Left kidney (tissue), 2 donors: ENCODE data around the gene HTR2B. TPM values are rescaled to one million over a fixed set of nuclear protein-coding genes. Genes with fewer than 3 reads are reported as not detected.
"Not testable (repeated sequence)": the region's sequence is repeated elsewhere in the genome, so short reads cannot be mapped to it uniquely, and the experiment has no call there.

Experiments
- DNase-seq: peaks from one replicate; pipeline ENCODE4 v3.0.0-alpha.2; 2013
- polyA plus RNA-seq: library from polyadenylated mRNA; unstranded; fragments of 120-200 nt; gene quantifications from one replicate; pipeline ENCODE4 v1.2.1, GENCODE V29; 2013; ENCODE audit not compliant: insufficient read length

The HTR2B gene
- polyA plus RNA-seq, 1 donor: 16.3 TPM

DNA sequence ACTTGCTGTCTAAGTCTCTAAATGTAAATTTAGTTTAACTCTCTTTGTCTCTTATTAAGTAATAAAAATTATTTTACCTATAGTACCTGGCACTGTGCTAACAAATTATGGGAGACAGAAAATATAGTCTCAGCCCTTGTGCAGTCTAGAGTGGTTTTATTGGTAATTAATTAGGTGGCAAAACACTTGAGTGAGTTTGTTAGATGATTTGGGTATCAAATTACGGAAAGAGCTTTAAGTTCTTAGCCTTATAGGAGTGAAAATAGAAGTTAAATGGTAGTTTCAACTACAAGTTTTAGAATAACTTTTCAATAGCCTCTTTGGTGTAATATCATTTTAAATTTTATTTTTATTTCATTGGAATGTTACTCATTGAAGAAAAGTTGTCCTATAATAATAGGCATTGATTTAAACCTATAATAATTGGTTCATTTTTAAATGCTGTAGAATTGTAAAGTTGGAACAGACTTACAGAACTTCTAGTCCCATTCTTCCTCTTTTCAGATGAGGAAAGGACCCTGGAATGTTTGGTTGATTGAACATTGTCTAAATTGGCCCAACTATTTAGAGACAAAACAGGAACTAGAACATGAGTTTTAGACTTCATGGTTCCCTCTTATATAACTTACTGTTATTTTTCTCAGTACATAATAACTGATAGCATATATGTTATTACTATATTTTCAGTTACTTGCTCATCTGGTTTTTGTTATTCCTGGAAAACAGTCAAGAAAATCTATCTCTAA lies 10.2 kb upstream of the HTR2B start:
- DNase-seq: no peak

DNA sequence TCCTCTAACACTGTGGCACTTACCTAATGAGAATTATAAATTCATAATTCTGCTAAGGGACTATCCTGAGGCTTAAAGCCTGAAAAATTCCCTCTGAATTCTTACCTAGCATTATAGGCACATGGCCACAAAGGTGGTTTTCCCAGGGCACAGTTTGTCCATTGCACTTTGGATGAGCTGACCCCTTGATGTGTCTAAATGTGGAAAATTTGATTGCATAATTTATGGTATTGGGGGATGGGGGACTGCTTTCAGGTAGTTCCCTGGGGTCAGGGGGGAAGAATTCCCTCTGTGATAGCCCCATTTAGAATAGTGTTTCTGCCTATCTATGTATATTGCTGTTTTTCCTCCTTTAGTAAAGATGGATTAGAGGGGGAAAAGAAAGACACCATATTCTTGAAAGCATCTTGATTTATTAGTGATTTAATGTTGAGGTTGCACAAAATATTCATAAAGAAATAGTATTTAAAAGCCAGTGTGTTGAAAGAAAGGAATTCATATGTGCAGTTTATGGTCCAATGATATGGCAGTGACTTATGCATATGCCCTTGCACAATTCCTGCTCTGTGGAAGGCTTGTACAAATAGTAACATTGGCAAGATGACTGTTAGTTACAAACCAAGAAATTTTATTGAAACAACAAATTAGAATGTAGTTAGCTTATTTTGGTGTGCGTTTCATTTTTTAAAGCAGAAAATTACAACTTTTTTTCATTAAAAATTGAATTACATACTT lies 8.7 kb upstream of the HTR2B start:
- no peak for DNase-seq

DNA sequence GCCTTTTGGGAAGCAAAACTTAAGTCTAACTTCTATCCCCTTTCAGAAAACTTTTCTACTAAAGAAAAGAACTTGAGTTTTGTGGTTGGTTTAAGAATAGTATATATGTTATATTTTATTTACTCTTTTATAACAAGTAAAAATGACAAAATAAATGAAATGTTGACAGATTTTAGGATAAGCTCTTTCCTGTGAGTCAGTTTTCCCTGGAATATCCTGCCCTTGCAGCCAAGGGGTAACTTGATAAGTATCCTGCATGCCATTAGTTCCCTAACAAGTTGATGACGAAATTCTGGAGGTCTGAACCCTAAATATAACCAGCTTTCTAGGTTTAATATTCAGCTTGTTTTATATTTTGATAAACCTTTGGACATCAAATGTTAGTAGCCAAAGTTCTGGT lies 7.3 kb upstream of the HTR2B start:
- DNase-seq: no peak

DNA sequence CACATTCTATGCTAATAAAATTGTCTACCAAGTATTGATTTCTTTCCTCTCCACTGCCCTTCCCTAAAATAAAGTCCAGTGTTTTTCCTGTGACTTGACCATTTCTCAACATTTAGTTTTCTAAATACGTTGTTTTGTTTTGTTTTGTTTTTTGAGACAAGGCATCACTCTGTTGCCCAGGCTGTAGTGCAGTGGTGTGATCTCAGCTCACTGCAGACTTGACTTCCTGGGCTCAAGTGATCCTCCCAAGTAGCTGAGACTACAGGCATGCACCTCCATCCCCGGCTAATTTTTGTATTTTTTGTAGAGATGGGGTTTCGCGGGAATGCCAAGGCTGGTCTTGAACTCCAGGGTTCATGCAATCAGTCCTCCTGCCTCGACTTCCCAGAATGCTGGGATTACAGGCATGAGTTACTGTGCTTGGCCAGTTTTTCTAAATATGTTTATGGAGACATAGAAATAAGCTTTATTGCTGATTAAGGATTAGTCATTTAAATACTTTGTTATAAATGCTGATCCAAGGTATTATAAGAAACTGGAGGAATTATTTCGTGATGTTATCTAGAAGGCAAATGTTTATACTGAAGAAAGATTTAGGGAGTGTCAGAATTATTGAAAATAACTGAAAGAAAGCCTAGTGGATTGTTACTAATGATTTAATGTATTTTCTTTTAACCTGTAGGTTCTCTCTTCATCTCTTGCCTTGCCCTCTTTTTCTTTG lies 5.7 kb upstream of the HTR2B start:
- no peak for DNase-seq

DNA sequence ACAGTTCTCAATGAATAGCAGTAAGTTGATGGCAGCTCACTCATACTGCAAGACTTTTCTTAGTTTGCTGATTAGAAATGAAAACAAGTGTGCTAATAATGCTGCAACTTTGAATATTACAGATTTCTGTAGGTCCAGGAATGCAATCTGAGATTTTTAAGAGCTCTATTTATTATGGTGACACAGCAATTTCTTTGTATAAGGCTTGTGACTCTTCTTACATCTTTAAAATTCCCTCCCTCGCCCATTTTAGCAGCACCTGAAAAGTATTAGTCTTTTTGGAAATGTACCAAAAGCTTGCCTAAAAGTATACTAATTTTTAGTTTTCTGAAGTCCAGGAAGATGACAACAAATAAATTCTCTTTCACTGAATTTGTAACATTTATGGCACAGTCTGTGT lies 4.4 kb upstream of the HTR2B start:
- DNase-seq: no peak

DNA sequence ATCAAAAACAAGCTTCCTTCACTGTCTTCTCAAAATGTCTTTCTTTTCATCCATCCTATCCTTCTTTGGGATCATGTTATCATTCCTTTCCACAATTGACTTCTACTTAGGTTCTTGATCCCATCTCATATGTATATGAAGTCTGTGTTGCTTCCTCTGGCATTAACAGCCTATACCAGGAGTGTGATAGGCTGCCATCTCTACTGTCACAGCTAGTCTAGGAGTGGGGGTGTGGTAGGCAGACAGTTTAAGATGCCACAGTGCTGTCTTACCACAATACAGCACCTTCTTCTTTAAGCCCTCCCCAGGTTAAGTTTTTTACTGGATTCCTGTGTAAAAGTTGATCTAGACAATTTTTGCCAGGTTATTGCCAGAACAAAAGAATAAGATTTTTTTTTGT lies 3.7 kb upstream of the HTR2B start:
- DNase-seq: no peak

GRCh38 chr2:231127936-231128335 lies 3.1 kb upstream of the HTR2B start:
- no peak for DNase-seq

- no peak for DNase-seq
Measured at GRCh38 chr2:231127480-231127879, 2.6 kb upstream of the HTR2B start.

- DNase-seq: no peak
Measured at GRCh38 chr2:231126123-231126522, 1.3 kb upstream of the HTR2B start.

DNA sequence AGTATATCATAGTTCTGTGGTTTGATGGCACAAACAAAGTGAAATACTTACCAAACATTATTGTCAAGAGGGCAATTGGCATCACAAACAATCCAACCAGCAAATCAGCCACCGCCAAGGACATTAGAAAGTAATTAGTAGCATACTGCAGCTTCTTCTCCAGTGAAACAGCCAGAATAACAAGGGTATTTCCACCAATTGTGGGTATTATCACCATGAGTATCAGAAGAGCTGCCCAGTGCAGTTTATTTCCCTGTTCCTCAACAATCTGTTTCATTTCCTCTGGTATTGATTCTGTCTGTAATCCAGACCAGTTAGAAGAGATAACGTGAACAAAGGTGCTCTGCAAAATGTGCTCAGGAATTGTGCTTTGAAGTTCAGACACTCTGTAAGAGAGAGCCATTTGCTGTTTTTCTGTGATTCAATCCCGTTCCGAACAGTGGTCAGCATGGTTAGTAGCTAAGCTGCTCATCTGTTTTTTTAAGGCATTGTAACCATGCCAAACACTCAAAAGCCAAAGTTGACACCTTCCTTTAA lies 1.4 kb downstream of the HTR2B start:
- no peak for DNase-seq

GRCh38 chr2:231118614-231118942 lies 6.3 kb downstream of the HTR2B start:
- DNase-seq: no peak

GRCh38 chr2:231117922-231118613 lies 6.8 kb downstream of the HTR2B start:
- no peak for DNase-seq

GRCh38 chr2:231117148-231117547 lies 7.7 kb downstream of the HTR2B start:
- DNase-seq: no peak

GRCh38 chr2:231115651-231116050 lies 9.2 kb downstream of the HTR2B start:
- DNase-seq: no peak

DNA sequence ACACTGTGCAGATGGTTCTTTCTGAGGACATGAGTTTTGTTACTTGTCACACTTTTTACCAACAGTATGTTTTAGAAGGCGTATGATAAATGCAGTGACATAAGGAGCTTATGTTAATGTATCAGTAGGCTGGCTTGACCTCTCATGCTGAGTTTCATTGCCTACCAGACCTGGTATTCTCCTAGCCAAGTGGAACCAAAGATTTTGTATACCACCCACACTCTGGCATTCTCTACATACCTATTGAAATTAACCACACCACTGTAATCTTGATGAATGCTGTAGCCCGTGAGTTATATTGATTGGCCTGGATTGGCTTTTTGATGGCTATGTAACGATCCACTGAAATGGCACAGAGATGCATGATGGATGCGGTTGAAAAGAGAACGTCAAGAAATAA lies 11.4 kb downstream of the HTR2B start:
- no peak for DNase-seq

- DNase-seq: no peak
Measured at GRCh38 chr2:231111987-231112386, 12.9 kb downstream of the HTR2B start.

DNA sequence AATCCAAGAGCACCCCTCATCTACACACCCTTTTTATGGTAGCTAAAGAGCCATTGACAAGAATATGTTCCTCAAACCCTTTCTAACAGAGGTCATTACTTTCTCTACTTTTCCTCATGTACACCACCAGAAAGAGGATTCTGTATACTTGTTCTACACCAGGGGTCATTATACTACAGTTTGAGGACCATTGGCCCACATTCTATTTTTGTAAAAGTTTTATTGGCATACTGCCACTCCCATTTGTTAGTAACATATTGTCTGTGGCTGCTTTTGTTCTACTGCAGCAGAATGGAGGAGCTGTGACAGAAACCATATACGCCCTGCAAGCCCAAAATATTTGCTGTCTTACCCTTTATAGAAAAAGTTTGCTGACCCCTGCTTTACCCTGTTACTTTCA lies 14.3 kb downstream of the HTR2B start:
- DNase-seq: no peak

- DNase-seq: peak; percentile 77
Measured at GRCh38 chr2:231104115-231104713, 20.6 kb downstream of the HTR2B start.

DNA sequence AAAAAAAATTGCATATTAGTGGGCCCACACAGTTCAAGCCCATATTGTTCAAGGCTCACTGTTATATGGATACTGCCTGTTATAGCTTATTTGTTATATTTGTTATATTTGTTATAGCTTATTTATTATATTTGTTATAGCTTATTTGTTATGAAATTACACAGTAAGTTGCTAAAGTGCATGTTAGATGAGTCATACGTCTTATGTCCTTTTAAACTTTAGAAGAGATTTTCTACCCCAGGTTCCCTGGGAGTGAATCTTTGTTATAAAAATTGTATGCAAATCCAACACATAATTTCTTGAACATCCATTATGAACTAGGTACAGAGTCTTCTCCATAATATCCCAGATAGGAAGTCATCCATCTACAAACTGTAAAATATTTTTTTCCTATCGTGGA lies 22.1 kb downstream of the HTR2B start:
- no peak for DNase-seq

- DNase-seq: no peak
Measured at GRCh38 chr2:231100990-231101389, 23.9 kb downstream of the HTR2B start.

DNA sequence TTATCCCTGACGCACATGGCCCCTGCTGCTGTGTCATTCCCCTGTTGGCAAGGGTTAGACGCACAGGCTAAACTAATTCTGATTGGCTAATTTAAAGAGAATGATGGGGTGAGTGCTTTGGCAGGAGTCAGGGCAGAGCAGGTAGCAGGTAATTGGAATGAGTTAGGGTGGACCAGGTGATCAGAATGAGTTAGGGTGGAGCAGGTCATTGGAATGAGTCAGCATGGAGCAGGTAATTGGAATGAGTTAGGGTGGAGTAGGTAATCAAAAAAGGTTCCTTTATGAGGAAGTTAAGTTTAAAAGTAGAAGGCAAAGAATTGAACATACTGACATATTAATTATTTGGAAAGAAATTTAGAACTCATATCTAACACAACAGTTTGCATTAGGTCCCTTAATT lies 24.5 kb downstream of the HTR2B start:
- not testable (repeated sequence) for DNase-seq

DNA sequence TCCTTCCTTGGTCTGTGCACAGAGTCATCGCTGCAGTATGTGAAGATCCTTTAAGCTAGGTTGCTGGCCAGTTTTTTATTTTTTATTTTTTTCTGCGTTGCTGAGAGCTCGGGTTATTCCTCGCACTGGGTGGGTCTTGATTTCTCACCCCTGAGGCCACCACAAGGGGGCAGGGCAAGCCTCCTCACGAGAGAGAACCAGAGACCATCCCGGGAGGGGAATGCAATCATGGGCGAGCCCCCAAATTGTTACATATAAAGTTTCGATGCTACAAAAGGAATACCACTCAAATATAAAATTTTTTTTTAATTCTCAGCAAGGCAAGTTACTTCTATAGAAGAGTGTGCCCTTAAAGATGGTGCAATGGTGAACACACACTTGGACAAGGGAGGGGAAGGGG lies 24.9 kb downstream of the HTR2B start:
- DNase-seq: no peak
